Neural progenitor cell (in vitro differentiated cells): ENCODE data around the gene NFIA. TPM values are rescaled to one million over a fixed set of nuclear protein-coding genes. Genes with fewer than 3 reads are reported as not detected.

ENCODE experiments used
- DNase-seq: peaks from one replicate; pipeline ENCODE4 v3.0.0-alpha.2; 2016; ENCODE audit warnings: low spot score
- H2AFZ ChIP-seq: fragments of 200-600 bp; sonication (generic); replicated peaks from 2 replicates; pipeline ENCODE4 v1.6.1; 2016; ENCODE audit warnings: antibody characterized with exemption
- H3F3A ChIP-seq: fragments of 200-600 bp; sonication (generic); 2 replicates; pipeline ENCODE4 v1.6.1; 2016; ENCODE audit warnings: antibody characterized with exemption, low read depth
- H3K27ac ChIP-seq: fragments of 200-600 bp; sonication (generic); 2 replicates; pipeline ENCODE4 v1.5.1; 2016; ENCODE audit warnings: mild to moderate bottlenecking
- H3K27me3 ChIP-seq: fragments of 200-600 bp; sonication (generic); 2 replicates; pipeline ENCODE4 v1.6.1; 2016; ENCODE audit warnings: mild to moderate bottlenecking, moderate library complexity
- H3K36me3 ChIP-seq: fragments of 200-600 bp; sonication (generic); 2 replicates; pipeline ENCODE4 v1.5.1; 2016
- H3K4me1 ChIP-seq: fragments of 200-600 bp; sonication (generic); 2 replicates; pipeline ENCODE4 v1.6.1; 2016; ENCODE audit warnings: mixed run types
- H3K4me2 ChIP-seq: fragments of 200-600 bp; sonication (generic); 2 replicates; pipeline ENCODE4 v1.6.1; 2016
- H3K4me3 ChIP-seq: fragments of 200-600 bp; sonication (generic); 2 replicates; pipeline ENCODE4 v1.5.1; 2016
- H3K79me2 ChIP-seq: fragments of 200-600 bp; sonication (generic); 2 replicates; pipeline ENCODE4 v1.6.1; 2016; ENCODE audit warnings: low read depth
- H3K9ac ChIP-seq: fragments of 200-600 bp; sonication (generic); 2 replicates; pipeline ENCODE4 v1.6.1; 2016
- H3K9me3 ChIP-seq: fragments of 200-600 bp; sonication (generic); 2 replicates; pipeline ENCODE4 v1.5.1; 2016; ENCODE audit warnings: low read depth
- H4K20me1 ChIP-seq: fragments of 200-600 bp; sonication (generic); 2 replicates; pipeline ENCODE4 v1.6.1; 2016; ENCODE audit warnings: low read depth
- H3K27ac Mint-ChIP-seq: 3 replicates; pipeline ENCODE4 v1.8.0; 2021; ENCODE audit warnings: mixed read lengths
- H3K27me3 Mint-ChIP-seq: 2 replicates; pipeline ENCODE4 v1.8.0; 2022; ENCODE audit warnings: low read depth, mild to moderate bottlenecking, inconsistent platforms, moderate library complexity, mixed read lengths; ENCODE audit not compliant: insufficient read depth
- H3K36me3 Mint-ChIP-seq: 3 replicates; pipeline ENCODE4 v1.8.0; 2021; ENCODE audit warnings: mixed read lengths
- H3K4me1 Mint-ChIP-seq: 3 replicates; pipeline ENCODE4 v1.8.0; 2021; ENCODE audit warnings: mixed read lengths
- H3K4me3 Mint-ChIP-seq: 3 replicates; pipeline ENCODE4 v1.8.0; 2021; ENCODE audit warnings: mild to moderate bottlenecking, moderate library complexity, mixed read lengths
- H3K9me3 Mint-ChIP-seq: 3 replicates; pipeline ENCODE4 v1.8.0; 2020; ENCODE audit warnings: mixed read lengths
- EZH2 ChIP-seq: fragments of 200-600 bp; sonication (generic); IDR thresholded peaks from 2 replicates; pipeline ENCODE4 v1.6.1; 2017; ENCODE audit warnings: antibody characterized with exemption, mild to moderate bottlenecking, moderate library complexity
- EZH2phosphoT487 ChIP-seq: fragments of 200-600 bp; sonication (generic); IDR thresholded peaks from 2 replicates; pipeline ENCODE4 v1.6.1; 2017; ENCODE audit warnings: antibody characterized with exemption
- total RNA-seq: library from RNA; depleted of rRNA; stranded (reverse); fragments of >200 nt; gene quantifications from 2 replicates; pipeline ENCODE4 v1.2.3, GENCODE V29; 2015; ENCODE audit warnings: low replicate concordance
- TF ChIP-seq, protein P1 (sequence below): fragments of 200-600 bp; sonication (generic); IDR thresholded peaks from 2 replicates; pipeline ENCODE4 v1.5.1; 2017; ENCODE audit warnings: antibody characterized with exemption, mild to moderate bottlenecking

Gene NFIA
- total RNA-seq, 1 donor from 2014 or later = 5.3 TPM

DNA sequence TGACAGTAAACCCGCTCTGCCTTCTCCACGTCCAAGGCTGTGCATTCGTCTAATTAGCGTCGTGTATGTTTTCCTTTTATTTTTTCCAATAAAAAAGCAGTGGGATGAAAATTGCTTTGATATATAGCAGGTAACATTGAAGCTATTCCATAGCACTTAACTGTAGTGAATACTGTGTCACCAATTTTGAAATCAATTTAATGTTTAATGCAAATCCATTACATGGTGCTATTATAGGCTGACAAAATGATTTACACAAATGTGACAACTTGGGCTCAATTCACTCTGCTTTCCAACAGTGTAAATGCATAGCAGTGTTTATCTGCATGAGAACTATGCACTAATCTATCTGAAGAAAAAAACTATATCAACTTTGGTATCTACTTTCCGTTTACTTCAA is 377.8 kb downstream of the NFIA start:
- no peaks in the 10 kb centered on the region for H3K79me2 ChIP-seq
- H3F3A ChIP-seq = no peaks in the 10 kb centered on the region
- no peaks in the 10 kb centered on the region for H3K27me3 ChIP-seq
- H3K9me3 Mint-ChIP-seq = no peaks in the 10 kb centered on the region
- H2AFZ ChIP-seq = no peak overlapping the region
- H3K9ac ChIP-seq = no peak overlapping the region
- no peak overlapping the region for H3K27ac ChIP-seq
- H3K4me1 ChIP-seq = peaks cover 11% of the 10 kb centered on the region
- H3K4me3 Mint-ChIP-seq = no peak overlapping the region
- H3K9me3 ChIP-seq = no peaks in the 10 kb centered on the region
- peaks cover 49% of the 10 kb centered on the region for H3K4me1 Mint-ChIP-seq
- TF ChIP-seq EZH2 (no peak), EZH2phosphoT487 (no peak)
- TF ChIP-seq, protein P1, sequence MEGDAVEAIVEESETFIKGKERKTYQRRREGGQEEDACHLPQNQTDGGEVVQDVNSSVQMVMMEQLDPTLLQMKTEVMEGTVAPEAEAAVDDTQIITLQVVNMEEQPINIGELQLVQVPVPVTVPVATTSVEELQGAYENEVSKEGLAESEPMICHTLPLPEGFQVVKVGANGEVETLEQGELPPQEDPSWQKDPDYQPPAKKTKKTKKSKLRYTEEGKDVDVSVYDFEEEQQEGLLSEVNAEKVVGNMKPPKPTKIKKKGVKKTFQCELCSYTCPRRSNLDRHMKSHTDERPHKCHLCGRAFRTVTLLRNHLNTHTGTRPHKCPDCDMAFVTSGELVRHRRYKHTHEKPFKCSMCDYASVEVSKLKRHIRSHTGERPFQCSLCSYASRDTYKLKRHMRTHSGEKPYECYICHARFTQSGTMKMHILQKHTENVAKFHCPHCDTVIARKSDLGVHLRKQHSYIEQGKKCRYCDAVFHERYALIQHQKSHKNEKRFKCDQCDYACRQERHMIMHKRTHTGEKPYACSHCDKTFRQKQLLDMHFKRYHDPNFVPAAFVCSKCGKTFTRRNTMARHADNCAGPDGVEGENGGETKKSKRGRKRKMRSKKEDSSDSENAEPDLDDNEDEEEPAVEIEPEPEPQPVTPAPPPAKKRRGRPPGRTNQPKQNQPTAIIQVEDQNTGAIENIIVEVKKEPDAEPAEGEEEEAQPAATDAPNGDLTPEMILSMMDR = no peak
- DNase-seq = no peak
- no peak overlapping the region for H3K27ac Mint-ChIP-seq
- H3K27me3 Mint-ChIP-seq = peaks cover under 1% of the 10 kb centered on the region
- no peaks in the 10 kb centered on the region for H4K20me1 ChIP-seq
- no peaks in the 10 kb centered on the region for H3K36me3 ChIP-seq
- H3K4me3 ChIP-seq = no peak overlapping the region
- no peak overlapping the region for H3K4me2 ChIP-seq
- peaks cover 7% of the 10 kb centered on the region for H3K36me3 Mint-ChIP-seq

DNA sequence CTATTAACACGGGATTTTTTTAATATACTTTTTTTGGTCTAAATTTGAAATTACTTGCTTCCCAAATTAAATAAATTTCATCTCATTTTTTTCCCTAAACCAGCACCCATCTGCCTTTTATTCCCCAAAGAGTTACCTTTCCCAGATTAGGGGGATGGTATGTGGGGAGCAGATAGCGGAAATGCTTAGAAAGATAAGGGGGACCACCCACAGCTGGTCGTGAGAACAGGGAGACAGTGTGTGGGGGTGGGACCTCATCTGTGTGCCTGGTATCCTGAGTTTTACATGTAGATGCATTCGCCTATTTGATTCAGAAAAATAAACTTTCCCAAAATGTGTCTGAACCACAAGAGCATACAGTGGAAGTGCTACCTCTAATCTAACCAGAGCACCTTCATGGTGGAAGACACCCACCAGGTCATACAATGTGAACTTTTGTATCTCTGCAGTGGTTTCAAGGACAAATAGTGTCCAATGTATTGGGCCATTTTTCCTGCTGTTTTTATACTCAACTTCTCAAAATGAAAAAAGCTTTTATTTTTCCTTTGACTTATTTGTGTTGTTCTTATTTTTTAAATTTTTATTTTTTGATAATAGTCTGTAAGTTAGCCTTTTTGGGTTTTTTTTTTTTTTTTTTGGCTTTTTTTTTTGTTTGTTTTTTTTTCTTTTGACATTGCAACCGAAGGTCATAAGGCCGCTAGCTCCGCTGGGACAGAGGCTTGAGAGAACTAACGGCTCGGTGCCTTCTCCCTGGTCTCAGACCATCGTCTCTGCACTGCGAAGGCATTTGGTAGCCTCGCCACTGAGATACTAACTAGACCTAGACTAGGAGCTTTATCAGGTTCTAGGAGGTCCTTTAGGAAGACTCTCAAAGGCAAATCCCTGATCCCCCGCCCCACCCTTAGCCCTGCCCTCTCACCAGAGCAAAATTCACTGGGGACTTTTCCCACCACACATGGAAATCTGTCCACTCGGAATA is 379.3 kb downstream of the NFIA start:
- no peaks in the 10 kb centered on the region for H3K9me3 ChIP-seq
- Mint-ChIP-seq H3K9me3 (no peaks in the 10 kb centered on the region), H3K4me1 (peaks cover 43% of the 10 kb centered on the region), H3K27ac (no peak overlapping the region), H3K27me3 (no peaks in the 10 kb centered on the region), H3K36me3 (peaks cover 2% of the 10 kb centered on the region), H3K4me3 (no peak overlapping the region)
- no peaks in the 10 kb centered on the region for H4K20me1 ChIP-seq
- no peaks in the 10 kb centered on the region for H3K79me2 ChIP-seq
- H3K27me3 ChIP-seq = no peaks in the 10 kb centered on the region
- no peak overlapping the region for H2AFZ ChIP-seq
- H3K4me1 ChIP-seq = peaks cover 11% of the 10 kb centered on the region
- TF ChIP-seq EZH2 (no peak), EZH2phosphoT487 (no peak)
- TF ChIP-seq, protein P1 = no peak
- peak overlapping the region; percentile 8 for H3K4me2 ChIP-seq
- H3K9ac ChIP-seq = no peak overlapping the region
- H3K27ac ChIP-seq = no peak overlapping the region
- H3F3A ChIP-seq = no peaks in the 10 kb centered on the region
- H3K4me3 ChIP-seq = no peak overlapping the region
- no peaks in the 10 kb centered on the region for H3K36me3 ChIP-seq
- no peak for DNase-seq

DNA sequence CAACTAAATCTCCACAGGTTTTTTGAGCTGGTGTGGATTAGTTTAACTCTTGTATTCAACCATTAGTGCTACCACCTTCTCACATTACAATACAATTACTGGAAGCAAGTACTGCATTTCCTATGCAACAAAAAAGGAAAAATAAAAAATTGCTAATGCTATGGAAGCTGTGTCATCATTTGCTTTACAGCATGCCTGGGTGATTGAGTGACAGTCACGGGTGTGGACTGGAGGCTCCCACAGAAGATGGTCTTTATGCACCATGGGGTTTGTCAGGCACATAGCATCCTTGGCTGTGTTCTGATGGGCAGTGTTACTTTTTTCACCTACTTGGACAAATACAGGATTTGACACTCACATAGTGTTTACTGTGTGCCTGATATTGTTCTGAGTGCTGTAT is 380.3 kb downstream of the NFIA start:
- no peaks in the 10 kb centered on the region for H3K36me3 Mint-ChIP-seq
- Histone ChIP-seq H3K79me2 (no peaks in the 10 kb centered on the region), H3F3A (no peaks in the 10 kb centered on the region), H3K27ac (no peak overlapping the region), H2AFZ (no peak overlapping the region), H3K9me3 (no peaks in the 10 kb centered on the region), H3K9ac (no peak overlapping the region), H3K4me2 (peak overlapping the region; percentile 8), H3K4me3 (no peak overlapping the region), H4K20me1 (no peaks in the 10 kb centered on the region), H3K27me3 (no peaks in the 10 kb centered on the region), H3K4me1 (peaks cover 11% of the 10 kb centered on the region), H3K36me3 (no peaks in the 10 kb centered on the region)
- TF ChIP-seq, protein P1 = no peak
- TF ChIP-seq EZH2phosphoT487 (no peak), EZH2 (no peak)
- H3K9me3 Mint-ChIP-seq = no peaks in the 10 kb centered on the region
- H3K4me1 Mint-ChIP-seq = peaks cover 36% of the 10 kb centered on the region
- H3K27ac Mint-ChIP-seq = no peak overlapping the region
- DNase-seq = no peak
- no peaks in the 10 kb centered on the region for H3K27me3 Mint-ChIP-seq
- no peak overlapping the region for H3K4me3 Mint-ChIP-seq
